Measurements from ENCODE around the gene SPAG4. TPM values are rescaled to one million over a fixed set of nuclear protein-coding genes. Genes with fewer than 3 reads are reported as not detected.
A peak's percentile ranks its signal among the peaks of the same experiment; 100 is the strongest.

The SPAG4 gene
- polyA plus RNA-seq, 4 donors: 2.0 to 6.2 (median 2.5) TPM

DNA sequence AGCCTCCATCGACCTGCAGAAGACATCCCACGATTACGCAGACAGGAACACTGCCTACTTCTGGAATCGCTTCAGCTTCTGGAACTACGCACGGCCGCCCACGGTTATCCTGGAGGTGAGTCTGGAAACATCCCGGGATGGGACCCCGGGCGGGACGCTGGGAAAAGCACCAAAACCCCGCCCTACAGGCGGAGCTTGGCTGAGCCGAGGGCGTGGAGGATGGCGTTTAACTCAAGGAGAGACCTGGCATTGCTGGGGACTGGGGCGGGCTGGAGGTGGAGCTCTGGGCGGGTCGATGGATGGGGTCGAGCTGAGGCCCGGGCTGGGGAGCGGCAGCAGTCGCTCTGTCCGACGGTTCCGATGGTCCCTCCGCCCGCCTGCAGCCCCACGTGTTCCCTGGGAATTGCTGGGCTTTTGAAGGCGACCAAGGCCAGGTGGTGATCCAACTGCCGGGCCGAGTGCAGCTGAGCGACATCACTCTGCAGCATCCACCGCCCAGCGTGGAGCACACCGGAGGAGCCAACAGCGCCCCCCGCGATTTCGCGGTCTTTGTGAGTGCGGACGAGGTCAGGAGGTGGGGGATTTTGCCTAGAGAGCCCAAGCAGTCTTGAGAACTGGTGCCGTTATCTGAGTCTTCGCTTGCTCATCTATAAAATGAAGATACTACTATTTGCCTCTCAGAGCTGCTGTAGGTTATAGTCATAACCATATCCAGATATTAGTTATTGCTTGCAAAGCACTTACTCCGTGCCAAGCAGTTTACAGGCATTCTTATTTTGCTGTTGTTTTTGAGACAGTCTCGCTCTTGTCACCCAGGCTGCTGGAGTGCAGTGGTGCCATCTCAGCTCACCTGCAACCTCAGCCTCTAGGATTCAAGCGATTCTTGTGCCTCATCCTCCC, 3.8 kb downstream of the SPAG4 start:
- peak in 1 of 4 donors; percentile 54 for DNase-seq (ENCODE audit: low read depth in 4 of 4, low spot score in 3 of 4)

DNA sequence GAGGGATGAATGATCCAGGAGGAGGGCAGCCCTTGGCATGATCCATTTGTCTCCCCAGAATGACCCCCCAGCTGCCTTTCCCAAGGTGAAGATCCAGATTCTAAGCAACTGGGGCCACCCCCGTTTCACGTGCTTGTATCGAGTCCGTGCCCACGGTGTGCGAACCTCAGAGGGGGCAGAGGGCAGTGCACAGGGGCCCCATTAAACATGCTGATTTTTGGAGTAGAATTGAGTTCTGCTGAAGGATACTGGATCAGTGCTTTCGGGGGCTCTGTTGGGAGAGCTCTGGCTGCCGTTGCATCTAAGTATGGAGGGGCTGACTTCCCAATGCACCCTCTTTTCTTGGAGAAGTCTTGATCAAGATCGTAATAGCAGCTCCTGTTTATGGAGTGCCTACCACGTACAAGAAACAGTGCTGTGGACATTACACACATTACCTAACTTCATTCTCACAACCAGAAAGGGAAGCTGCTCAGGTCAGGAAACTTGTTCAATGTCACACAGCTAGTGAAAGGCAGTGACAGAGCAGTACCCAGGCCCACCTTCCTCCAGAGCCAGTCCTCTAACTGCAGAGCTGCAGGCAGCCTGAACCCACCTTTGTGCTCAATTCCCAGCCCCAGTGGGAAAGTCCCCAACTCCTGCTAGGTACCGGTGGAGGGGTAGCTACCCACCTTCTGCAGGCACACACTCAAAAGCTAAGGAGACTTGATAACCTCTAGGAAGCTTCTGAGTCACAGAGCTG, 5.4 kb downstream of the SPAG4 start:
- DNase-seq (ENCODE audit: low read depth in 4 of 4, low spot score in 3 of 4): no peak

DNA sequence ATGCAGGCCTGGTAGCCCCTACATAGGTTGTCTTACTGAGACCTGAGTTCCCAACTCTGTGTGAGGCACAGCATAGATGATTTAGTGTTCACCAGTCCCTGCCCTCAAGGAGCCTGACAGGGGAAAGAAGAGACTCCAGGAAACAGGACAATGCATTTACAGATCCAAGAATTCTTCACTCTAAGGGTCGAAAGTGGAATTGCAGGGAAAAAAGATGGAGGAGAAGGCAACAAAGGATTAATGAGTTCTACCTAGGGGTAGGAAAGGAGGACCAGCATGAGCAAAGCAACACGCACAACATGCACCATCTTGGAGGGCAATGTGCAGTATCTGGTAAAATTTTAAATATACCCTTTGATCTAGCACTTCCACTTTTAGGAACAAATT, 5.9 kb downstream of the SPAG4 start:
- DNase-seq (ENCODE audit: low read depth in 4 of 4, low spot score in 3 of 4): no peak

DNA sequence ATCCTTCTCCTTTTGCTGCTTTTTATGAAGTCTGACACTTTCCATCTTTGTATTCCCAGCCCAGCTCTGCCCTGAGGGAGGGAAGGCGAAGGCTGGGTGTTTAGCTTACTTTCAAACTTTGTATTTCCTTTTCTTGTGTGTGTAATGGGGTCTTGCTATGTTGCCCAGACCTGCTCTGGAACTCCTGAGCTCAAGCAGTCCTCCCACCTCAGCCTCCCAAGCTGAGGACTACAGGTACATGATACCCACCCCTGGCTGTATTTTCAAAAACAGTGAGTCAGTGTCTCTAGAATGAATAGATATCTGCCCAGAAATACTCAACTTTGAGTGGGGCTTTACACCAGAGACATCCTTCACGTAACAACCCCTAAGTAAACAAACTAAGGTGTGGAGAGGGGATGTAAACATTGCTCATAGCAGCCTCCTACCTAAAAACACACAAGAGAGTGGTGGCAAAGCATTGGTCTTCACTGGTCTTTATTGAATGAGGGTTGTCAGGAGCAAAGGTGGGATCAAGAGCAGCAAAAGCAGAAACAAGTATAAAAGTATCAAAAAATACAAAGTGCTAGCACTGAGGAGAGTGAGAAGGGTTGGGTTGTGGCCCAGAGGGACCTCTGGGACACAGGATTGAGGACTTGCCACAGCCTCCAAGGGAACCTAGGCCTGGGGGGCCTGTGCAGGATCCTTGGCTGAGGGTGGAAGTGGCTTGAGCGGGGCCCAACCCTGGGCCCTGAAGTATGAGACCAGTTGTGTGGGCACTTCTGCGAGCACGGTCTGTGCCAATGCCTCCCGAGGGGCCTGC, 10.2 kb downstream of the SPAG4 start:
- DNase-seq (ENCODE audit: low read depth in 4 of 4, low spot score in 3 of 4): no peak

DNA sequence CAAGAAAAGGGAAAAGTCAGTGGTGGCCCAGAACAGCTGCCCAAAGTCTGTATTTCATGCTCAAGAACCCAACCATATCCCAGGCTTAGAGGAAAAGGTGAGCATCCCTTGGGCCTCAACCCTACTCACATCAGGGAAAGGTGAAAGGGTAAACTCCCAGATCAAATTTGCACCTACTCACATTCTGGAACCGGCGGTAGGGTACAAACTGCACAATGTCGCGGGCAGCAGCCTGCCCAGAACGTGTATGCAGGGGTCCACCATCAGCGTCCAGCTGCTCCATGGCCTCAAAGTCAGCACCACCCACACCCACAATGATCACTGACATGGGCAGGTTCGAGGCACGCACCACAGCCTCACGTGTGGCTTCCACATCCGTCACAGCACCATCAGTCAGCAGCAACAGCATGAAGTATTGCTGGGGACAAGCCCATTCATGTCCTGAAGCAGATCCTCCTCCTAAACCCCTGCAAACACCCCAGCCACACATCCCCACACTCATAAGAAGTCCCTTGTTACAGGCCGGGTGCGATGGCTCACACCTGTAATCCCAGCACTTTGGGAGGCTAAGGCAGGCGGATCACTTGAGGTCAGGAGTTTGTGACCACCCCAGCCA, 10.9 kb downstream of the SPAG4 start:
- DNase-seq (ENCODE audit: low read depth in 4 of 4, low spot score in 3 of 4): no peak

DNA sequence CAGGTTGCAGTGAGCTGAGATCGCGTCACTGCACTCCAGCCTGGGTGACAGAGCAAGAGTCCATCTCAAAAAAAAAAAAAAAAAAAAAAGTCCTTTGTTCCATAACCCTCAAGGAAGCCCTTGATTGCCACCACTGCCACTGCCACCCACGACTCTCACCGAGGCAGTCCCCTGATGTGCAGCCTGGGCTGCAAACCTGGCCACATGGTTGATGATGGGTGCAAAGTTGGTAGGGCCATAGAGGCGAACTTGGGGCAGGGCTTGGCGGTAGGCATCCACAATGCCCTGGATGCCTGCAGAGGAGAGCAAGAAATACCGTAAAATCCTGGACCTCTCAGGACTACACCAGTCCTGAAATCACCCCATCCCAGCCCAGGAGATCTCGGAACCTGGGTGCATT, 11.5 kb downstream of the SPAG4 start:
- no peak for DNase-seq (ENCODE audit: low read depth in 4 of 4, low spot score in 3 of 4)

DNA sequence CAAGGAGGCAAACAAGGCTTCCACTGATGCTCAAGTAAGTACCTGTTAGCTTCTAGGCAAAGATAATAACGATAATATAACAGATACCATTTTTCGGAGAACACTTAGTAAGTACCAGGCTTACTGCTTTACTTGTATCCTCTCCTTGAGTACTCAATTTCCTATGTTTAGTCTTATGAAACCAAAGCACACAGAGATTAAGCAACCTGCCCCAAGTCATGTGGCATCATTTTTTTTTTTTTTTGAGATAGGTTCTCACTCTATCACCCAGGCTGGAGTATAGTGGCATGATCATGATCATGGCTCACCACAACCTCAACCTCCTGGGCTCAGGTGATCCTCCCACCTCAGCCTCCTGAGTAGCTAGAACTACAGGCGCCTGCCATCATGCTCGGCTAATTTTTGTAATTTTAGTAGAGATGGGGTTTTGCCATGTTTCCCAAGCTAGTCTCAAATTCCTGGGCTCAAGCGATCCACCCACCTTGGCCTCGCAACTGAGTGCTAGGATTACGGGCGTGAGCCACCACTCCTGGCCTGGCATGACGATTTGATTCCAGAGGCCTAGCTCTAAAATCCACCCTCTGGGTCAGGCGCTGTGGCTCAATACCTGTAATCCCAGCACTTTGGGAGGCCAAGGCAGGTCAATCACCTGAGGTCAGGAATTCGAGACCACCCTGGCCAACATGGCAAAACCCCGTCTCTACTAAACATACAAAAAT, 14.0 kb downstream of the SPAG4 start:
- DNase-seq (ENCODE audit: low read depth in 4 of 4, low spot score in 3 of 4): no peak

DNA sequence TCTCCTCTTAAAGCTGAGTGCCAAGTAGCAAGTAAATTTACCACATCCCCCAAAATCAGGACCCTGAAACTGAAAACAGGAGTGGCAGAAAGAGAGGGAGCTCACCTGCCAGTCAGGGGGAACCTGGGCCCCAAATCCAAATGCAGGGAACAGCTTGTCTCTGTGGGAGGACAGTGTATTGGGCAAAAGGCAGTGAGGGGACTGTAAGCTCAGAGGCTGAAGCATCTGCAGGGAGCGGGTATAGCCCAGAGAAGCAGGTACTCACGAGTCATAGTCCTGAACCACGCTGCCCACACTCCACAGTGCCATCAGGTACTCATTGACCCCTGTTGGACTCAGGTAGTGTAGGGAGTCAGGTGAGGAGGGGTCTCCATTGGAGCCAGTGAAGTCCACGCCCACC, 15.0 kb downstream of the SPAG4 start:
- DNase-seq (ENCODE audit: low read depth in 4 of 4, low spot score in 3 of 4): no peak

DNA sequence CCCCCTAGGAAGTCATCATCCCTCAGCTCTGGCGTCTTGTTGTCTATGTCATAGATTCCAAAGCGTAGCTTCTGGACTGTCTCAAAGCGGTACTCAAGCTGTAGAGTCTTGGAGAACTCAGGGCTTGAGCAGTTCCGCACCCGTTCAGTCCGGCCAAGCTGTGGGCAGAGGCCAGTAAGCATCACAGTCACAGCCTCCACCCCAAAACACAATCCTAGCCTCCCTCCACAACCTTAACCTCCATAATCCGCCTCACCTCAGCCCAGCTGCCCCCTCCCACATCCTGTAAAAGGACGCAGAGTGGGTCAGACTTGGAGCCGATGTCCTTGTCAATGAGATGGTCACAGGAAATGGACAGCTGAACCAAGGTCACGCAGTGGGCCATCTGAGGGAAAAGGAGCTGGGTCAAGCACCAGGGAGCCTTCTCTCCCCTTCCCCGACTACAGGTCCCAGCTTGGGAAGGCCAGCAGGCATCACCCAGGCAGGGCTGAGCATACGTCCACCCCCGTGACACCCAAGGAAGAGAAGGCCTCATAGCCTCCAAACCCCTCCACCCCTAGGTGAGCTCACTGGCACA, 17.0 kb downstream of the SPAG4 start:
- no peak for DNase-seq (ENCODE audit: low read depth in 4 of 4, low spot score in 3 of 4)

DNA sequence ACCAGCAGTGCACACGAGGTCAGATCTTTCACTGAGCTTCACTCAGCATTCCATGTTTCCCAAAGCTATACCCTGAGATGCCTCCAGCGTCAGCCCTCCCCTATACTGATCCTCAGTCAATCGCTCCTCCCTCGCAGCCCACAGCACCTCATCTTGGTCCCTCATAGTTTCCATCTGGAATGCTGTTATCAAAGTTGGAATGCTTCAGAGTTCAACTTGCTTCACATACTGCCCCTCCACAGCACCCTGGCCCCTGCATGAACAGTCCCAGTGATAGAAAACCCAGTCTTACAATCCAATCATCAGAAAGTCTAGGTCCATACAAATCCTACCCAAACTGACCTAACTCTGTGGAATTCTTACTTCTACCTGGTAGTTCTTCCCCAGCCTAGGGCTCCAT, 20.0 kb downstream of the SPAG4 start:
- DNase-seq (ENCODE audit: low read depth in 4 of 4, low spot score in 3 of 4): no peak

DNA sequence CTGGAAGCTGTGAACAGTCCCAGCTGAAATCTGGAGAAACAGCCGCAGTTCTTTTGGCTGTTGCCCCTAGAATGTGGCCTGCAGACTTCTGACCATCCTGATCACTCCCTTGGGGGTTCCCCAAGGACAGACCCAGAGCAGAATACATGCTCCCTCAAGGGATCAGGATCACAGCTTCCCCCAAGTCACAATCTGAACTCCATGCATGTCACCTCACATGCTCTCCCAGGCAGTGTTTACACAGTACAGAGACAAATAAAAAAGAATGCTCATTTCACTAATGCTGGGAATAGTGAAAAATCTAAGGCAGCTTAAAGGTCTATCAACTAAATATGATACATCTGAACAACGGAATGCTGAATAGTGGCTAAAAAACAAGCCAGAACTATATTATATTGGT, 20.5 kb downstream of the SPAG4 start:
- no peak for DNase-seq (ENCODE audit: low read depth in 4 of 4, low spot score in 3 of 4)

DNA sequence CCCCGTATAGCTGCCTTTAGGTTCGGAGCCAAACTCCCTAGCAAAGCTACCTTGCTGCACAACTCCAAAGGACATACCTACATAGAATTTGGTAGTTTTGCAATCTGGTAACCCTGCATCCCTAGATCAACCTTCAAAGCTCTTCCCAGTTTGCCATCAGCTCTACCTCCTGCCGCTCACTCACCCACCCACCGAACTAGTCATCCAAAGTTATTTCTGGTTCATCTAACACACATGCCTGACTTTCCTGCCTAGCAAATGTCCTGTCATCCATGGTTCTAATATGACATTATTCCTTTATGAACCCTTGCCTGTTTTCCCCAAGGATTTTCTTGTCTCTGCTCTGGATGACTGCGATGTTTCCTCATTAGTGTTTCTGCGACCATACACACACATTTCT, 21.6 kb downstream of the SPAG4 start:
- no peak for DNase-seq (ENCODE audit: low read depth in 4 of 4, low spot score in 3 of 4)

DNA sequence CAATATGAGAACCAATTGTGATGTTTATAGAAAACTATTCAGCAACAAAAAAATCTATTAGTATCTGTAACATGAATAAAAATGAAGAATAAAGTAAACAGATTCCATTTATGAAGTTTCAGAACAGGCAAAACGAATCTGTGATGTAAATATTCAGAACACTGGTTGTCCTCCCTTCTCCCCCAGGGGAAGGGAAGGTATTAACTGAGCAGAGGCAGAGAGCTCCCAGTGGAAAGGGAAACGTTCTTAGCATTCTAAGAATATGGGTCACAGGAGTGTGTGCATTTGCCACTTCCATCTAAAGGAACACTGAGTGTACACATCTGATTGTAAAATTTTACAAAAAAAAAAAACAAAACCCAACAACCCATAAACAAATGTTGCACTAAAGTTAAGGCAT, 23.1 kb downstream of the SPAG4 start:
- no peak for DNase-seq (ENCODE audit: low read depth in 4 of 4, low spot score in 3 of 4)

DNA sequence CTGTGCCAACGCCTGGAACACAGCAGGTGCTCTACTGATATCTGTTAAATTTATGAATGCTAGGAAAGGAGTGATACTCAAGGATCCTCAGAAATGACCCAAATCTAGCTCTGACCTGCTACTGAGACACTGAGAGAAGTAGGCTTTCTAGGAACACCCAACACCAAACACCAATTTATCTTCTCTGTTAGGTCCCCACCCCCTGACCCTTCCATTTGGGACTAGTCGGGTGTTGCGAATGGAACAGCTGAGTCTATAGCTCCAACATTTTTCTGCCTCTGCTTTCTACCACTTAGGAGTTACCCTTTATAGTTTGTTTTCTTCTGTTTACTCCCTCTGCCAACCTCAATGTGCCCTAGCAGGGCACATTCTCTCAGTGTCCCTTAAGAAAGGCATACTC, 25.1 kb downstream of the SPAG4 start:
- DNase-seq (ENCODE audit: low read depth in 4 of 4, low spot score in 3 of 4): no peak

DNA sequence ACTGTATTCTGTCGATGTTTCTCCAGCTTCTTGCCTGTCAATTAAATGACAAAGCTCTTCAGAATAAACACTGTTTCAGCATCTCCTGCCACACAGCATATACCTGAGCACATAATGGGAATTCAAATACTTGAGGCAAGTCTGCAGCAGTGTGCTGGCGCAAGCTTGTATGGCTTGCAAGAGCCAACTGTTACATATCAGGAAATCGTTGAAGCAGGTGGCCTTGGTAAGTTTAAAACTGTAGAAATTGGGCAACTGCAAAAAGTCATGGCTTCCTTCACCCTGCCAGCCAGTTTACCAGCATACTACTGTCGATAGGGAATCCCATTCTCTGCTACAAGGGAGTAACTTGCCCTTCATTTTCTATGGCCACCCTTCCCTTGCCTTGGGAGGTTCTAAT, 26.1 kb downstream of the SPAG4 start:
- DNase-seq (ENCODE audit: low read depth in 4 of 4, low spot score in 3 of 4): no peak

DNA sequence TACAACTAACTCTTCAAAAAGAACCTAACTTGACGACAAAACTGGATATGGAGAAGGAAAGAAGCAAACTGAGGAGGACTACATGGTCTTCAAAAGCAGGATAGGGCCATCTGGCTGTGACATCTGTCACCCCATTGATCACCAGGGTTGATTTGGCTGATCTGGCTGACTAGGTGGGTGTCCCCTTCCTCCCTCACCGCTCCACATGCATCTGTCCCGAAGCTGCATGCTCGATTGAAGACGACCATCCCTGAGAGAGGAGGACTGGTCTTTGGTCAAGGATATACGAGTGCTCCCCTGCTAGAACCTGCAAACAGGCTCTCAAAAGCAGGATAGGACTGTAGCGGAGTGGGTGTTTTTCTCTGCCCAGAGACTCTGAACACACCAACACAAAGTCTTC, 27.4 kb downstream of the SPAG4 start:
- no peak for DNase-seq (ENCODE audit: low read depth in 4 of 4, low spot score in 3 of 4)

DNA sequence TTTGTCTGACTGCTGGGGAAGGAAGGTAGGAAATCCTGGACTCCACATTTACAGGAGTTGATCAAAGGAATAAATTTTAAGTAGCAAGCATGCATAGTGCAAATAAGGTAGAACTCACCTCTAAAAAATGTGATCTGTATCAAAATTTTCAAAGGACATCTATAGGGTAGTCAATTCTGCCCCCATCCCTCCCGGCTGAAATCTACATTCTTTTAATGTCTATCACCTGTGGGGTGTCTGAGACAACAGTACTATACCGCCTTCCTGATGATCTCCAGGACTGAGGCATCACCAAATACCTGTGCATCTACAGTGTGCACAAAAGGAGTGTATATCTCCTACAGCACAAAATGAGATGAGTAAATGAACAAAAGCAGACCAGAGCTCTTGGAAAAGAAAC, 29.2 kb downstream of the SPAG4 start:
- no peak for DNase-seq (ENCODE audit: low read depth in 4 of 4, low spot score in 3 of 4)

DNA sequence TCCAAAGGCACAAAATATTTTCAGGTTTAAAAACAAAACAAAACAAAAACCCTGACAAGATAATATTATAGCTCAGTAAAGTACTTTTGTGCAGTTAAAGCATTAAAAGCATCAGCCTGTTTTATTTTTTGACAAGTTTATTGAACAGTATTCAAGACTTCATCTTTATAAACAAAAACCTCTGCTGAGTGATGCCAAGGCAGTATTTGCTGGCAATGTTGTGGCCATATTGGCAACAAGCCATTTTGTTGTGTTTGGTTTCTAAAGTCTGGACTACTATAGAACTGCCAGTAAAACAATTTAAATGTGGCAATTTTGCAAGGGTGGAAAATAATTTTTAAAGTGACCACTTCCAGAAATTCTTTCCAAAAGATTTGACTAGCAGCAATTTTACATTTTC, 33.2 kb downstream of the SPAG4 start:
- DNase-seq (ENCODE audit: low read depth in 4 of 4, low spot score in 3 of 4): no peak

DNA sequence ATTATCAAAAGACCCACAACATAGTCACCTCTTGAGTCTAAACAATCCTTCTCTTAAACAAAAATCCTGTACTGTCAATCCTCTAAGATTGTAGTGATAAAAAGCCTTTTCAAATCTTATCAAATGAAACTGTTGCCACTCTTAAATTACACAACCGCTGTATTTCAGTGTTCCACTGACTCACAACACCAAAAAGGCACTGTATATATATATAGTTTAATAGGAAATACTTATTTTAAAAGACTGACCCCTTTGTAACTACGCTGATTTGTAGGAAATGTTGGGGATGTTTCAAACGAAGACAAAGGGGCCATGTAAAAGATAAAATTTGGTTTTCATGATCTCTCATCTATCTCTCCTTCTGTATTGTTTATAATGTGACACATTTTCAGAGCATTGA, 35.0 kb downstream of the SPAG4 start:
- DNase-seq (ENCODE audit: low read depth in 4 of 4, low spot score in 3 of 4): no peak

DNA sequence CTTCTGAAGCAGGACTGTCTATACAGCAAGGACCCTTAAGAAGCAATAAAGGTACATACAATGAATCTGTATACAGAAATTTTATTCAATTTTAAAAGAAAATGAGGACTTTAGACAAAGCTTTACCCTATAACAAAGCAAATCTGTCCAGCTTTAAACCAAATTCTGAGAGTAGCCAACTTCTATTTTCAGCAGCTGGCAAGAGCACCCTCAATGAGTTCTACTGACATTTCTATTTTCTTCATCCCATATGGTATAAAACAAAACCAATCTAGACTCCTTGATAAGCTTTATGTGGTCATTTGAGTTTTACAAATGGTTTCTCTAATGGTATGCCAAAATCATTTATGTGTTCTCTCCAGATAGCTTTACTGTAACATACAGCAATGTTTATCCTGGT, 36.3 kb downstream of the SPAG4 start:
- no peak for DNase-seq (ENCODE audit: low read depth in 4 of 4, low spot score in 3 of 4)
